Liver (tissue), 3 donors: ENCODE results near the gene ALDH5A1.

ENCODE experiments used
- ATF3 ChIP-seq: IDR thresholded peaks from 2 replicates; pipeline ENCODE4 v1.6.1; 2016; ENCODE audit warnings: antibody characterized with exemption
- CTCF ChIP-seq: fragments of 150-350 bp; IDR thresholded peaks from 2 replicates; pipeline ENCODE4 v1.5.1; 2017; ENCODE audit warnings: improper control_type of control experiment, low read depth, low read length; ENCODE audit not compliant: missing input control
- FOXA1 ChIP-seq: IDR thresholded peaks from 2 replicates; pipeline ENCODE4 v1.6.1; 2016; ENCODE audit warnings: antibody characterized with exemption
- GABPA ChIP-seq, 2 donors: IDR thresholded peaks in 1 of 2; conservative IDR thresholded peaks in 1 of 2; 2 replicates each; pipeline ENCODE4 v1.6.1; 2016; ENCODE audit warnings: antibody characterized with exemption in 2 of 2, mild to moderate bottlenecking in 1 of 2, moderate library complexity in 1 of 2
- HNF4A ChIP-seq, 2 donors: conservative IDR thresholded peaks; 2 replicates each; pipeline ENCODE4 v1.6.1; 2016; ENCODE audit warnings: antibody characterized with exemption in 2 of 2, mild to moderate bottlenecking in 2 of 2
- JUND ChIP-seq, 2 donors: IDR thresholded peaks; 2 replicates each; pipeline ENCODE4 v1.6.1; 2016; ENCODE audit warnings: antibody characterized with exemption in 2 of 2
- MAX ChIP-seq: IDR thresholded peaks from 2 replicates; pipeline ENCODE4 v1.6.1; 2016; ENCODE audit warnings: antibody characterized with exemption
- RAD21 ChIP-seq, 2 donors: IDR thresholded peaks; 2 replicates each; pipeline ENCODE4 v1.6.1; 2016; ENCODE audit warnings: antibody characterized with exemption in 2 of 2, mild to moderate bottlenecking in 2 of 2
- REST ChIP-seq: IDR thresholded peaks from 2 replicates; pipeline ENCODE4 v1.6.1; 2016; ENCODE audit warnings: antibody characterized with exemption, mild to moderate bottlenecking
- SP1 ChIP-seq: IDR thresholded peaks from 2 replicates; pipeline ENCODE4 v1.6.1; 2018; ENCODE audit warnings: antibody characterized with exemption, mild to moderate bottlenecking
- TAF1 ChIP-seq: conservative IDR thresholded peaks from 2 replicates; pipeline ENCODE4 v1.6.1; 2016; ENCODE audit warnings: antibody characterized with exemption, mild to moderate bottlenecking
- YY1 ChIP-seq: IDR thresholded peaks from 2 replicates; pipeline ENCODE4 v1.6.1; 2016; ENCODE audit warnings: antibody characterized with exemption, mild to moderate bottlenecking
- ZBTB33 ChIP-seq: IDR thresholded peaks from 2 replicates; pipeline ENCODE4 v1.6.1; 2016; ENCODE audit warnings: antibody characterized with exemption
- donor health status: healthy.
- donor health status: healthy.

GRCh38 chr6:24480705-24481104, 14.1 kb upstream of the ALDH5A1 start:
- no peak for TF ChIP-seq CTCF
- TF ChIP-seq SP1: no peak
- no peak for TF ChIP-seq YY1
- TF ChIP-seq ATF3: no peak
- TF ChIP-seq JUND (IDR thresholded peaks at IDR 0.05): no peak
- TF ChIP-seq ZBTB33: no peak
- TF ChIP-seq TAF1: no peak
- TF ChIP-seq REST: no peak
- no peak for TF ChIP-seq HNF4A (conservative IDR thresholded peaks at IDR 0.05)
- no peak for TF ChIP-seq FOXA1
- no peak for TF ChIP-seq GABPA (IDR thresholded peaks at IDR 0.05 in 1 of 2, conservative IDR thresholded peaks at IDR 0.05 in 1 of 2)
- no peak for TF ChIP-seq RAD21 (IDR thresholded peaks at IDR 0.05)
- TF ChIP-seq MAX: no peak
